IMR-90 (cell line): ENCODE data around the gene LRIG1. TPM values are rescaled to one million over a fixed set of nuclear protein-coding genes. Genes with fewer than 3 reads are reported as not detected.

ENCODE experiments used
- ATAC-seq: fragments of 200-7000 bp; cut with Tn5 transposase; 2 replicates; pipeline ENCODE4 v1.9.1; 2020; ENCODE audit warnings: low read depth, mild to moderate bottlenecking, moderate library complexity
- BruUV-seq: library from RNA; stranded (reverse); fragments of 400-500 nt; replicated peaks from 2 replicates; lab custom pipeline; 2021; lab: Mats Ljungman, UMichigan
- CTCF ChIA-PET: fragments of 300-600 bp; formaldehyde crosslinking; extraction: SDS; loops from one replicate; lab custom pipeline; 2021; ENCODE audit warnings: antibody characterized with exemption; lab: Yijun Ruan, JAX
- POLR2A ChIA-PET: fragments of 300-600 bp; sonication (Branson Sonifier 250); formaldehyde crosslinking; loops from one replicate; lab custom pipeline; 2022; ENCODE audit warnings: antibody characterized with exemption; ENCODE audit not compliant: unreplicated experiment; lab: Charles Lee
- DNase-seq: peaks from one replicate; pipeline ENCODE4 v3.0.0; 2013
- H2AFZ ChIP-seq: replicated peaks from 2 replicates; pipeline ENCODE3; 2013; ENCODE audit warnings: low read length, mild to moderate bottlenecking; ENCODE audit not compliant: poor library complexity
- H2AK5ac ChIP-seq: 2 replicates; pipeline ENCODE4 v1.6.1; 2013; ENCODE audit warnings: low read depth, low read length, inconsistent platforms
- H2AK9ac ChIP-seq: replicated peaks from 2 replicates; pipeline ENCODE3; 2013; ENCODE audit warnings: mild to moderate bottlenecking, low read depth, low read length, moderate library complexity; ENCODE audit not compliant: poor library complexity
- H2BK120ac ChIP-seq: 2 replicates; pipeline ENCODE4 v1.6.1; 2013; ENCODE audit warnings: low read depth, low read length, inconsistent platforms
- H2BK15ac ChIP-seq: 3 replicates; pipeline ENCODE4 v1.6.1; 2013; ENCODE audit warnings: low read depth, low read length, inconsistent platforms
- H2BK20ac ChIP-seq: 2 replicates; pipeline ENCODE4 v1.6.1; 2013; ENCODE audit warnings: low read depth, mild to moderate bottlenecking, inconsistent platforms, low read length, moderate library complexity
- H2BK5ac ChIP-seq: 2 replicates; pipeline ENCODE4 v1.6.1; 2013; ENCODE audit warnings: mild to moderate bottlenecking, low read depth, low read length, inconsistent platforms; ENCODE audit not compliant: poor library complexity, severe bottlenecking
- H3K14ac ChIP-seq: replicated peaks from 2 replicates; pipeline ENCODE4 v1.6.1; 2013; ENCODE audit warnings: low read depth, low read length, inconsistent platforms
- H3K18ac ChIP-seq: 2 replicates; pipeline ENCODE4 v1.6.1; 2013; ENCODE audit warnings: low read depth, low read length, control low read depth
- H3K23ac ChIP-seq: 2 replicates; pipeline ENCODE4 v1.6.1; 2013; ENCODE audit warnings: low read depth, low read length, inconsistent platforms
- H3K27ac ChIP-seq: 2 replicates; pipeline ENCODE4 v1.5.1; 2013; ENCODE audit warnings: mild to moderate bottlenecking, control low read depth, low read length; ENCODE audit not compliant: insufficient read depth
- H3K27me3 ChIP-seq: 2 replicates; pipeline ENCODE4 v1.6.1; 2013; ENCODE audit warnings: low read length; ENCODE audit not compliant: control insufficient read depth, insufficient read depth
- H3K36me3 ChIP-seq: 2 replicates; pipeline ENCODE4 v1.6.1; 2013; ENCODE audit warnings: low read length, mixed read lengths; ENCODE audit not compliant: control insufficient read depth, insufficient read depth
- H3K4ac ChIP-seq: 2 replicates; pipeline ENCODE4 v1.6.1; 2013; ENCODE audit warnings: low read depth, low read length, inconsistent platforms
- H3K4me1 ChIP-seq: 2 replicates; pipeline ENCODE4 v1.6.1; 2013; ENCODE audit warnings: low read length, mixed read lengths; ENCODE audit not compliant: control insufficient read depth, insufficient read depth
- H3K4me2 ChIP-seq: 2 replicates; pipeline ENCODE4 v1.6.1; 2013; ENCODE audit warnings: low read depth, mild to moderate bottlenecking, control low read depth, low read length, moderate library complexity
- H3K4me3 ChIP-seq: 2 replicates; pipeline ENCODE4 v1.5.1; 2013; ENCODE audit warnings: low read depth, mild to moderate bottlenecking, control low read depth, low read length, moderate library complexity; ENCODE audit not compliant: insufficient read depth
- H3K56ac ChIP-seq: 2 replicates; pipeline ENCODE4 v1.6.1; 2013; ENCODE audit warnings: low read length, inconsistent platforms; ENCODE audit not compliant: insufficient read depth; ENCODE audit errors: extremely low read depth
- H3K79me1 ChIP-seq, 2 experiments: 2 replicates each; pipeline ENCODE4 v1.6.1; 2013; ENCODE audit warnings: low read length in 2 of 2, inconsistent platforms in 1 of 2, low read depth in 1 of 2
- H3K9ac ChIP-seq: 2 replicates; pipeline ENCODE4 v1.6.1; 2013; ENCODE audit warnings: low read depth, low read length, control low read depth
- H3K9me1 ChIP-seq: 2 replicates; pipeline ENCODE4 v1.6.1; 2013; ENCODE audit warnings: low read length, inconsistent platforms; ENCODE audit not compliant: insufficient read depth
- H3K9me3 ChIP-seq: 2 replicates; pipeline ENCODE4 v1.6.1; 2013; ENCODE audit warnings: low read length; ENCODE audit not compliant: control insufficient read depth, insufficient read depth
- H4K20me1 ChIP-seq: 2 replicates; pipeline ENCODE4 v1.6.1; 2013; ENCODE audit warnings: low read length, inconsistent platforms; ENCODE audit not compliant: insufficient read depth
- H4K5ac ChIP-seq: 2 replicates; pipeline ENCODE4 v1.6.1; 2013; ENCODE audit warnings: mild to moderate bottlenecking, low read depth, low read length, control low read depth
- H4K8ac ChIP-seq, 2 experiments: 2 replicates each; pipeline ENCODE4 v1.6.1; 2013; ENCODE audit warnings: low read depth in 2 of 2, low read length in 2 of 2, control low read depth in 1 of 2, inconsistent platforms in 1 of 2
- H4K91ac ChIP-seq: 2 replicates; pipeline ENCODE4 v1.6.1; 2013; ENCODE audit warnings: low read depth, low read length, inconsistent platforms; ENCODE audit not compliant: insufficient read depth
- CEBPB ChIP-seq: IDR thresholded peaks from 2 replicates; pipeline ENCODE4 v1.6.1; 2012; ENCODE audit warnings: low read depth, low read length, improper control_type of control experiment
- MAZ ChIP-seq: IDR thresholded peaks from 2 replicates; pipeline ENCODE4 v1.6.1; 2012; ENCODE audit warnings: low read depth, mild to moderate bottlenecking, low read length, improper control_type of control experiment, moderate library complexity, borderline replicate concordance
- MXI1 ChIP-seq: IDR thresholded peaks from 2 replicates; pipeline ENCODE4 v1.6.1; 2012; ENCODE audit warnings: low read depth, mild to moderate bottlenecking, low read length, moderate library complexity, borderline replicate concordance
- NFE2L2 ChIP-seq: fragments of 150-350 bp; IDR thresholded peaks from 2 replicates; pipeline ENCODE4 v1.6.1; 2016; ENCODE audit warnings: low read depth, mild to moderate bottlenecking, low read length
- RFX5 ChIP-seq: IDR thresholded peaks from 2 replicates; pipeline ENCODE4 v1.8.0; 2012; ENCODE audit warnings: low read depth, mild to moderate bottlenecking, low read length, moderate library complexity
- dilution Hi-C: fragments of 300-500 bp; cut with HindIII; formaldehyde crosslinking; loops from one replicate; pipeline ENCODE4 v1.14.3; 2018; ENCODE audit warnings: low sequenced_read_pairs; ENCODE audit not compliant: unreplicated experiment
- in situ Hi-C: fragments of 300-500 bp; cut with MboI; formaldehyde crosslinking; loops from 3 replicates; pipeline ENCODE4 v1.14.3; 2019; ENCODE audit warnings: low sequenced_read_pairs, inconsistent platforms, mixed read lengths
- intact Hi-C: fragments of 100-400 bp; cut with micrococcal nuclease; formaldehyde crosslinking; loops from 2 replicates; pipeline ENCODE4 v1.10.0; 2022
- polyA plus RNA-seq, 3 experiments: library from polyadenylated mRNA; depleted of rRNA; stranded (reverse); fragments of >200 nt; gene quantifications; 2 replicates each; pipeline ENCODE4 v1.2.3, GENCODE V29; 2012; ENCODE audit warnings: low replicate concordance in 1 of 3
- total RNA-seq: library from RNA; depleted of rRNA; stranded (reverse); fragments of >200 nt; gene quantifications from 2 replicates; pipeline ENCODE4 v1.2.3, GENCODE V29; 2012

LRIG1 gene
- total and polyA plus RNA-seq, 2 of the 4 experiments (the other 2 are of a cell fraction): 62.8 to 87.8 TPM

DNA sequence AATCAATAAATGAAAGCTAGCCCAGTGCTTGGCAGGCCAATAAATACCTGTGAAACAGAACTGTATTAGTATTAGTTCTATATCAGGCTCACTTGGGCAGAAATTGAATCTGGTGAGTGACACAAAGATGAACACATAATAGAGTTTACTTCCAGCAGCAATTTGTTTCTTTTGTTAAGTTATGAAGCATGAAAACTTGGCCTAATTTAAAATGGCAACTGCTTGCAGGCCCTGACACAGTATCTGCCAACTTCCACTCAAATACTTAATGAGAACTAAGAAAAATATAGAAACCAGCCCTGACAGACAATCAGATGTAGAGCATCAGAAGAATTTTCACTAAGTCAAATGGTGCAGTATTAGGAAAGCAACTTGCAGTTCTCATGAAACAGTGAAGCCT is 37.6 kb upstream of the LRIG1 start:
- intact Hi-C loops: no loop called here
- no peak for ATAC-seq
- BruUV-seq: no TSS peak

More for the DNA sequence above, 37.6 kb upstream of the LRIG1 start:
- H4K91ac ChIP-seq: no peak overlapping the region
- H3K36me3 ChIP-seq: no peaks in the 10 kb centered on the region
- no peak overlapping the region for H4K5ac ChIP-seq
- no peak for DNase-seq
- no peak overlapping the region for H2AK5ac ChIP-seq
- no peaks in the 10 kb centered on the region for H3K9me3 ChIP-seq
- H3K4me3 ChIP-seq: no peak overlapping the region
- in situ Hi-C loops: no loop called here
- TF ChIP-seq MXI1 (no peak), CEBPB (no peak), MAZ (no peak), RFX5 (no peak), NFE2L2 (no peak)
- H3K14ac ChIP-seq: no peak overlapping the region
- no peaks in the 10 kb centered on the region for H3K27me3 ChIP-seq
- H2BK20ac ChIP-seq: no peak overlapping the region
- H4K8ac ChIP-seq: no peak overlapping the region
- no peaks in the 10 kb centered on the region for H3K4me1 ChIP-seq
- no peak overlapping the region for H3K9ac ChIP-seq
- H2AFZ ChIP-seq: no peak overlapping the region
- H3K56ac ChIP-seq: no peak overlapping the region
- H3K23ac ChIP-seq: no peak overlapping the region
- ChIA-PET POLR2A (no interaction called here), CTCF (no interaction called here)
- H3K18ac ChIP-seq: no peak overlapping the region
- H3K9me1 ChIP-seq: 0 out of 2 replicates have a peak, but pooled peaks cover 2% of the 10 kb centered on the region
- no peak overlapping the region for H3K27ac ChIP-seq
- H2BK5ac ChIP-seq: no peak overlapping the region
- dilution Hi-C loops: no loop called here
- H2BK120ac ChIP-seq: no peak overlapping the region
- H3K79me1 ChIP-seq: no peaks in the 10 kb centered on the region
- no peaks in the 10 kb centered on the region for H4K20me1 ChIP-seq
- H2AK9ac ChIP-seq: no peak overlapping the region
- no peak overlapping the region for H3K4me2 ChIP-seq
- H3K4ac ChIP-seq: no peak overlapping the region
- H2BK15ac ChIP-seq: no peak overlapping the region
